K562 (cell line): ENCODE data around the gene FAM50A. TPM values are rescaled to one million over a fixed set of nuclear protein-coding genes. Genes with fewer than 3 reads are reported as not detected.
A peak's percentile ranks its signal among the peaks of the same experiment; 100 is the strongest.

Experiments used
- ADNP ChIP-seq: fragments of 200-800 bp; sonication (Bioruptor generic); IDR thresholded peaks from 2 replicates; pipeline ENCODE4 v1.6.1; 2016; ENCODE audit warnings: missing genetic modification characterization, missing compliant biosample characterization
- ARNT ChIP-seq, 2 experiments: fragments of 450-650 bp; IDR thresholded peaks; 2 replicates each; pipeline ENCODE4 v1.6.1; 2016; ENCODE audit warnings: mild to moderate bottlenecking in 1 of 2
- BDP1 ChIP-seq: IDR thresholded peaks from 3 replicates; pipeline ENCODE4 v1.6.1; 2011; ENCODE audit not compliant: insufficient read length, insufficient read depth
- BHLHE40 ChIP-seq: IDR thresholded peaks from 2 replicates; pipeline ENCODE4 v1.6.1; 2011; ENCODE audit warnings: low read length, improper control_type of control experiment
- CBX8 ChIP-seq: fragments of 200-600 bp; sonication (generic); IDR thresholded peaks from 2 replicates; pipeline ENCODE4 v1.6.1; 2012; ENCODE audit warnings: borderline replicate concordance, mixed run types, low read depth, mild to moderate bottlenecking, moderate library complexity, mixed read lengths, low read length, control low read depth, inconsistent platforms; ENCODE audit not compliant: poor library complexity, severe bottlenecking; ENCODE audit errors: extremely low read depth
- CHD4 ChIP-seq: fragments of 200-600 bp; sonication (generic); IDR thresholded peaks from 3 replicates; pipeline ENCODE4 v1.6.1; 2012; ENCODE audit warnings: low read depth, mild to moderate bottlenecking, mixed read lengths, low read length, inconsistent platforms; ENCODE audit not compliant: insufficient read depth, insufficient replicate concordance, poor library complexity, severe bottlenecking
- E2F4 ChIP-seq: sonication (generic); formaldehyde crosslinking; IDR thresholded peaks from 2 replicates; pipeline ENCODE4 v1.8.0; 2022; ENCODE audit warnings: mild to moderate bottlenecking, low read depth, missing genetic modification reagents
- ELF4 ChIP-seq: fragments of 450-650 bp; formaldehyde crosslinking; IDR thresholded peaks from 2 replicates; pipeline ENCODE4 v1.4.0; 2022; ENCODE audit warnings: missing genetic modification characterization
- FOXJ2 ChIP-seq: fragments of 200-800 bp; sonication (Bioruptor generic); IDR thresholded peaks from 2 replicates; pipeline ENCODE4 v1.6.1; 2016; ENCODE audit warnings: missing genetic modification characterization, missing compliant biosample characterization
- HDAC2 ChIP-seq: fragments of 450-650 bp; IDR thresholded peaks from 2 replicates; pipeline ENCODE4 v1.6.1; 2016; ENCODE audit warnings: mild to moderate bottlenecking
- HNRNPLL ChIP-seq: fragments of 200-400 bp; formaldehyde crosslinking; IDR thresholded peaks from 2 replicates; pipeline ENCODE4 v1.6.1; 2017; ENCODE audit warnings: low read length, low read depth, mild to moderate bottlenecking; ENCODE audit not compliant: poor library complexity, severe bottlenecking
- NELFE ChIP-seq: IDR thresholded peaks from 2 replicates; pipeline ENCODE4 v1.6.1; 2011; ENCODE audit warnings: mild to moderate bottlenecking; ENCODE audit not compliant: insufficient read depth, insufficient read length
- NFE2L1 ChIP-seq: fragments of 450-650 bp; IDR thresholded peaks from 2 replicates; pipeline ENCODE4 v1.6.1; 2016; ENCODE audit warnings: missing genetic modification characterization, low read depth, mild to moderate bottlenecking, missing compliant biosample characterization, moderate library complexity, borderline replicate concordance
- RAD51 ChIP-seq: fragments of 450-650 bp; IDR thresholded peaks from 2 replicates; pipeline ENCODE4 v1.7.1; 2016; ENCODE audit warnings: low read depth, mild to moderate bottlenecking, borderline replicate concordance
- RBM34 ChIP-seq: fragments of 200-400 bp; formaldehyde crosslinking; IDR thresholded peaks from 2 replicates; pipeline ENCODE4 v1.6.1; 2018; ENCODE audit warnings: low read length, borderline replicate concordance; ENCODE audit not compliant: insufficient read depth
- RBM39 ChIP-seq: fragments of 200-400 bp; formaldehyde crosslinking; optimal IDR thresholded peaks from 2 replicates; pipeline ENCODE3; 2018; ENCODE audit warnings: low read depth, low read length
- SMAD1 ChIP-seq: fragments of 150-350 bp; IDR thresholded peaks from 2 replicates; pipeline ENCODE4 v1.6.1; 2014; ENCODE audit warnings: low read length, low read depth; ENCODE audit not compliant: partially characterized antibody
- WHSC1 ChIP-seq: IDR thresholded peaks from one replicate; pipeline ENCODE4 v1.6.1; 2012; ENCODE audit warnings: low read length, control low read depth, inconsistent platforms
- polyA plus RNA-seq, 8 experiments: library from polyadenylated mRNA; depleted of rRNA in 4 of 8; stranded (reverse) in 5 of 8; unstranded in 3 of 8; fragments of >200 nt; fragmentation: Nextera tagmentation in 2 of 8; fragmentation: Illumina TruSeq in 1 of 8; extraction: Ambion mirVana in 2 of 8; extraction: Trizol in 1 of 8; gene quantifications; 2 replicates each; pipeline versions ENCODE4 v1.2.1 to v1.2.3, GENCODE V29; 2011 to 2014; ENCODE audit warnings: inconsistent platforms in 1 of 8, missing spikeins in 1 of 8
- total RNA-seq, 7 experiments: library from RNA; depleted of rRNA in 6 of 7; stranded (reverse); fragments of >200 nt in 6 of 7; fragmentation: Illumina TruSeq in 2 of 7; extraction: Trizol in 2 of 7; gene quantifications; 2 replicates each; pipeline versions ENCODE4 v1.2.1 to v1.2.3, GENCODE V29; 2011 to 2021; ENCODE audit warnings: low replicate concordance in 1 of 7
- TF ChIP-seq, protein P1 (sequence below): IDR thresholded peaks from 2 replicates; pipeline ENCODE4 v1.6.1; 2011; ENCODE audit warnings: borderline replicate concordance, low read depth, mild to moderate bottlenecking, moderate library complexity, low read length; ENCODE audit not compliant: insufficient read depth, poor library complexity, severe bottlenecking
- TF ChIP-seq, protein P2 (sequence below), 2 experiments: fragments of 150-350 bp in 1 of 2; IDR thresholded peaks; 2 replicates each; pipeline ENCODE4 v1.6.1; 2012 to 2016; ENCODE audit warnings: low read depth in 2 of 2, low read length in 2 of 2, mild to moderate bottlenecking in 1 of 2, moderate library complexity in 1 of 2

FAM50A gene
- total and polyA plus RNA-seq, 9 of the 15 experiments (the other 6 are each of a cell fraction or from before 2014, with no cell fraction given): 4.4 to 114 (median 67.3) TPM

DNA sequence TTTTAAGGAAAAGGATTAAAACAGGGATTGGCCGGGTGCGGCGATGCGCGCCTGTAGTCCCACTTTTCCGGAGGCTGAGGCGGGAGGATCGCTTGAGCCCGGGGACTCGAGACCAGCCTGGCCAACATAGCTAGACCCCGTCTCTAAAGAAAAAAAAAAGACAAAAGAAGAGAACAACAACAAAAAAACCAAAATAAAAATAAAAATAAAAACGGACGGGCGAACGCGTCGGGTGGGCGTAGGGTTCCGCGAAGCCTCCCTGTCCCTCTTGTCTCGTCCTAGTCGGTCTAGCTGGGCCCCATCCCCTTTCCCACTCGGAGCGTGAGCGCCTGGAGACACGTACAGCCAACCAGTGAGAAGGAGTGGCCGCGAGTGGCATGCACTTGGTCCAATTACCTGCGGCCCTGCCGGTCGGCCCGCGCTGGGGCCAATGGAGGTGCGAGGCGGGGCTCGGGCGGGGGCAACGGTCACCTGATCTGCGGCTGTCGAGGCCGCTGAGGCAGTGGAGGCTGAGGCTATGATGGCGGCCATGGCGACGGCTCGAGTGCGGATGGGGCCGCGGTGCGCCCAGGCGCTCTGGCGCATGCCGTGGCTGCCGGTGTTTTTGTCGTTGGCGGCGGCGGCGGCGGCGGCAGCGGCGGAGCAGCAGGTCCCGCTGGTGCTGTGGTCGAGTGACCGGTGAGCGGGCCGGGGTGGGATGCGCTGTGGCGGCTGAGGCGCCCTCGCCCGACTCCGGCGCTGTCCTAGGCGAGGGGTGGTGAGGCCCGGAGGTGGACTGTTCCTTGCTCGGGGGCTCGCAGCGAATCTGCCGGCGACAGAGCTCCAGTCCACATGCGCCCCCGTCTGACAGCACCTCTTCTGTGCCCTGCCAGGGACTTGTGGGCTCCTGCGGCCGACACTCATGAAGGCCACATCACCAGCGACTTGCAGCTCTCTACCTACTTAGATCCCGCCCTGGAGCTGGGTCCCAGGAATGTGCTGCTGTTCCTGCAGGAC lies 15.5 kb upstream of the FAM50A start, which contains the start of gene ATP6AP1 (continued):
- TF ChIP-seq CBX8: no peak
- TF ChIP-seq RBM34: no peak
- TF ChIP-seq ARNT (IDR thresholded peaks at IDR 0.05): 0 out of 4 replicates have a peak, but pooled peaks of 1 of the 2 experiments have one; percentile 52
- TF ChIP-seq NELFE: no peak
- peak; percentile 90 for TF ChIP-seq RAD51
- TF ChIP-seq E2F4: no peak
- TF ChIP-seq WHSC1: no peak
- peak; percentile 86 for TF ChIP-seq HDAC2
- no peak for TF ChIP-seq HNRNPLL
- no peak for TF ChIP-seq ELF4
- no peak for TF ChIP-seq FOXJ2
- TF ChIP-seq CHD4: no peak
- peak; percentile 85 for TF ChIP-seq BHLHE40
- TF ChIP-seq BDP1: no peak
- TF ChIP-seq, protein P1, sequence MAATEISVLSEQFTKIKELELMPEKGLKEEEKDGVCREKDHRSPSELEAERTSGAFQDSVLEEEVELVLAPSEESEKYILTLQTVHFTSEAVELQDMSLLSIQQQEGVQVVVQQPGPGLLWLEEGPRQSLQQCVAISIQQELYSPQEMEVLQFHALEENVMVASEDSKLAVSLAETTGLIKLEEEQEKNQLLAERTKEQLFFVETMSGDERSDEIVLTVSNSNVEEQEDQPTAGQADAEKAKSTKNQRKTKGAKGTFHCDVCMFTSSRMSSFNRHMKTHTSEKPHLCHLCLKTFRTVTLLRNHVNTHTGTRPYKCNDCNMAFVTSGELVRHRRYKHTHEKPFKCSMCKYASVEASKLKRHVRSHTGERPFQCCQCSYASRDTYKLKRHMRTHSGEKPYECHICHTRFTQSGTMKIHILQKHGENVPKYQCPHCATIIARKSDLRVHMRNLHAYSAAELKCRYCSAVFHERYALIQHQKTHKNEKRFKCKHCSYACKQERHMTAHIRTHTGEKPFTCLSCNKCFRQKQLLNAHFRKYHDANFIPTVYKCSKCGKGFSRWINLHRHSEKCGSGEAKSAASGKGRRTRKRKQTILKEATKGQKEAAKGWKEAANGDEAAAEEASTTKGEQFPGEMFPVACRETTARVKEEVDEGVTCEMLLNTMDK: no peak
- TF ChIP-seq RBM39: no peak
- TF ChIP-seq, protein P2, sequence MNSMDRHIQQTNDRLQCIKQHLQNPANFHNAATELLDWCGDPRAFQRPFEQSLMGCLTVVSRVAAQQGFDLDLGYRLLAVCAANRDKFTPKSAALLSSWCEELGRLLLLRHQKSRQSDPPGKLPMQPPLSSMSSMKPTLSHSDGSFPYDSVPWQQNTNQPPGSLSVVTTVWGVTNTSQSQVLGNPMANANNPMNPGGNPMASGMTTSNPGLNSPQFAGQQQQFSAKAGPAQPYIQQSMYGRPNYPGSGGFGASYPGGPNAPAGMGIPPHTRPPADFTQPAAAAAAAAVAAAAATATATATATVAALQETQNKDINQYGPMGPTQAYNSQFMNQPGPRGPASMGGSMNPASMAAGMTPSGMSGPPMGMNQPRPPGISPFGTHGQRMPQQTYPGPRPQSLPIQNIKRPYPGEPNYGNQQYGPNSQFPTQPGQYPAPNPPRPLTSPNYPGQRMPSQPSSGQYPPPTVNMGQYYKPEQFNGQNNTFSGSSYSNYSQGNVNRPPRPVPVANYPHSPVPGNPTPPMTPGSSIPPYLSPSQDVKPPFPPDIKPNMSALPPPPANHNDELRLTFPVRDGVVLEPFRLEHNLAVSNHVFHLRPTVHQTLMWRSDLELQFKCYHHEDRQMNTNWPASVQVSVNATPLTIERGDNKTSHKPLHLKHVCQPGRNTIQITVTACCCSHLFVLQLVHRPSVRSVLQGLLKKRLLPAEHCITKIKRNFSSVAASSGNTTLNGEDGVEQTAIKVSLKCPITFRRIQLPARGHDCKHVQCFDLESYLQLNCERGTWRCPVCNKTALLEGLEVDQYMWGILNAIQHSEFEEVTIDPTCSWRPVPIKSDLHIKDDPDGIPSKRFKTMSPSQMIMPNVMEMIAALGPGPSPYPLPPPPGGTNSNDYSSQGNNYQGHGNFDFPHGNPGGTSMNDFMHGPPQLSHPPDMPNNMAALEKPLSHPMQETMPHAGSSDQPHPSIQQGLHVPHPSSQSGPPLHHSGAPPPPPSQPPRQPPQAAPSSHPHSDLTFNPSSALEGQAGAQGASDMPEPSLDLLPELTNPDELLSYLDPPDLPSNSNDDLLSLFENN (IDR thresholded peaks at IDR 0.05; ENCODE audit: low read depth in 2 of 2, low read length in 2 of 2): no peak
- no peak for TF ChIP-seq ADNP (tag)
- TF ChIP-seq SMAD1: no peak
- TF ChIP-seq NFE2L1 (tag): no peak
